ENCODE measurements around the gene MTFMT. TPM values are rescaled to one million over a fixed set of nuclear protein-coding genes. Genes with fewer than 3 reads are reported as not detected.

MTFMT gene
- total and polyA plus RNA-seq, 2 of the 13 experiments (the other 11 are each of a cell fraction or from before 2014, with no cell fraction given) = 9.9 to 23.2 TPM

DNA sequence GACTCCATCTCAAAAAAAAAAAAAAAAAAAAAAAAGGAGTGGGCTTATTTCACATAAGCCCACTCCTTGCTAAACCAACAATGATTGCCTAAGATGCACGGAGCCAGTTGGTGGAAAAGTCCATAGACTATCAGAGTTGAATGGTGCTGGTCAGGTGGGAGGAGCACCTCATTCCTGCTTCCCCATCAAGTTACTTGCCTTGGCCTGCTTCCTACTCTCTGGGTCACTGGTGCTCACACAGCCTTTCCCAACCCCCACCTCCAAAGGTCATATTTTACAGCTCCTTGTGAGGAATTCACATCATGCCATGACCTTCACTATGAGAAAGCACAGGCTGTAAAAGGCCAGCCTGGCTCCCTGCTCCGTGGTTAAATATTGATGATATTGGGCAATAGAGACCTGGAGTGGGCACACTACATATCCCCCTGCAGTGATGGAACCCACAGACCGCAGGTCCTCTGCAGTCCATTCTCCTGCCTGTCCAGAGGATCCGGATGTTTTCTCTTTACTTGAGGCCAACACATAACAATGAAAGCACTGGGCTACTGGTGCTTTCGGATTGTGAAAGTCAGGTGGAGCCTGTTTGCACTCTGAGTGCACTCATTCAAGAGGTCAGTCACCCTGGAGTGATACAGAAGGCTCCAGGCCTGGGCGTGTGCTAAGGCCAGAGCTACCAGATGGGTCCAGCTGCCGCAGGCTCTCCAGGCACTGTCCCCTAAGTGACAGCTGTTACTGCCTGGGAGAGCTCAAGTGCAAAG is 15.5 kb upstream of the MTFMT start, which contains the start of gene SLC51B (continued):
- TF ChIP-seq HNF1A (IDR thresholded peaks at IDR 0.05; ENCODE audit: low read depth) (peak; percentile 84; the same call in 1 of the 2 replicates), HNF1A (CRISPR knock-in tag; IDR thresholded peaks at IDR 0.05; ENCODE audit: borderline replicate concordance) (peak; percentile 95), ZNF143 (CRISPR knock-in tag; IDR thresholded peaks at IDR 0.05) (no peak), ZNF543 (CRISPR knock-in tag; IDR thresholded peaks at IDR 0.05) (peak; percentile 76; the same call in 1 of the 2 replicates), GABPA (IDR thresholded peaks at IDR 0.05; ENCODE audit: low read depth, low read length) (no peak), GABPA (CRISPR knock-in tag; IDR thresholded peaks at IDR 0.05; ENCODE audit: low read depth) (peak; percentile 54; the same call in 1 of the 2 replicates), TFDP1 (CRISPR knock-in tag; IDR thresholded peaks at IDR 0.05; ENCODE audit: borderline replicate concordance) (peak; percentile 62; the same call in 1 of the 2 replicates), MED1 (CRISPR knock-in tag; IDR thresholded peaks at IDR 0.05) (peak; percentile 93), ZNF432 (CRISPR knock-in tag; IDR thresholded peaks at IDR 0.05; ENCODE audit: borderline replicate concordance) (no peak), ZSCAN9 (CRISPR knock-in tag; IDR thresholded peaks at IDR 0.05; ENCODE audit: borderline replicate concordance) (peak; percentile 31; the same call in 1 of the 2 replicates), TERF1 (CRISPR knock-in tag; IDR thresholded peaks at IDR 0.05) (no peak), SRSF9 (IDR thresholded peaks at IDR 0.05; ENCODE audit: borderline replicate concordance, insufficient read depth, low read depth, low read length, poor library complexity, severe bottlenecking) (no peak), ZNF329 (CRISPR knock-in tag; IDR thresholded peaks at IDR 0.05; ENCODE audit: low read depth) (0 out of 2 replicates have a peak, but pooled peaks have one; percentile 39), PHF5A (CRISPR knock-in tag; IDR thresholded peaks at IDR 0.05; ENCODE audit: low read depth, unreplicated experiment) (peak; percentile 89), ESRRA (CRISPR knock-in tag; IDR thresholded peaks at IDR 0.05; ENCODE audit: low read depth) (peak; percentile 84; the same call in 1 of the 2 replicates), SOX6 (IDR thresholded peaks at IDR 0.05) (no peak), SOX6 (CRISPR knock-in tag; IDR thresholded peaks at IDR 0.05) (peak; percentile 99), TBP (CRISPR knock-in tag; IDR thresholded peaks at IDR 0.05) (no peak), ZSCAN25 (CRISPR knock-in tag; IDR thresholded peaks at IDR 0.05) (peak; percentile 79), ATF7-NPFF (CRISPR knock-in tag; IDR thresholded peaks at IDR 0.05; ENCODE audit: low read depth) (0 out of 2 replicates have a peak, but pooled peaks have one; percentile 19), ZBTB33 (CRISPR knock-in tag; IDR thresholded peaks at IDR 0.05) (peak; percentile 38; the same call in 1 of the 2 replicates), ETV5 (CRISPR knock-in tag; IDR thresholded peaks at IDR 0.05; ENCODE audit: borderline replicate concordance) (peak; percentile 97)
